HCT116 (cell line): ENCODE data around the gene RAB38. TPM values are rescaled to one million over a fixed set of nuclear protein-coding genes. Genes with fewer than 3 reads are reported as not detected.

Source experiments
- ATAC-seq: fragments of 200-7000 bp; cut with Tn5 transposase; 2 replicates; pipeline ENCODE4 v1.9.1; 2020; ENCODE audit warnings: mild to moderate bottlenecking, moderate library complexity
- BruUV-seq: library from RNA; stranded (reverse); fragments of 400-500 nt; replicated peaks from 2 replicates; lab custom pipeline; 2021; lab: Mats Ljungman, UMichigan
- CTCF ChIA-PET: fragments of 300-600 bp; sonication (Branson Sonifier 250); formaldehyde crosslinking; loops from one replicate; lab custom pipeline; 2021; ENCODE audit warnings: antibody characterized with exemption; lab: Charles Lee
- POLR2A ChIA-PET: fragments of 300-600, 350-600 bp; sonication (Branson Sonifier 250); formaldehyde crosslinking; loops from one replicate; lab custom pipeline; 2021; ENCODE audit warnings: antibody characterized with exemption; lab: Charles Lee
- RAD21 ChIA-PET, 2 experiments: fragments of 300-600 bp; sonication (Branson Sonifier 250); formaldehyde crosslinking; loops; one replicate each; lab custom pipeline; 2023; ENCODE audit warnings: low total read pairs in 2 of 2; ENCODE audit not compliant: uncharacterized antibody in 2 of 2, unreplicated experiment in 2 of 2, low non-redundant PET in 1 of 2; lab: Charles Lee
- DNase-seq: peaks from one replicate; pipeline ENCODE4 v3.0.0-alpha.2; 2010; ENCODE audit warnings: low read depth, low spot score
- H2AFZ ChIP-seq: fragments of 200-600 bp; shearing (Covaris generic), sonication (generic); 2 replicates; pipeline ENCODE4 v1.6.1; 2017; ENCODE audit warnings: low read depth, mixed run types, mixed read lengths, antibody characterized with exemption, low read length; ENCODE audit not compliant: poor library complexity, severe bottlenecking
- H3K27ac ChIP-seq: 2 replicates; pipeline ENCODE4 v1.5.1; 2012; ENCODE audit warnings: low read depth, low read length
- H3K27me3 ChIP-seq: fragments of 200-600 bp; sonication (generic); 2 replicates; pipeline ENCODE4 v1.6.1; 2016; ENCODE audit warnings: mixed run types, low read length, mixed read lengths; ENCODE audit not compliant: insufficient read depth
- H3K36me3 ChIP-seq, 2 experiments: fragments of 200-500 bp in 1 of 2; fragments of 200-600 bp in 1 of 2; sonication (Bioruptor generic) in 1 of 2; sonication (generic) in 1 of 2; 2 replicates each; pipeline versions ENCODE4 v1.5.1 to v1.6.1; 2014 to 2016; ENCODE audit warnings: low read length in 2 of 2, inconsistent platforms in 1 of 2, mixed read lengths in 1 of 2, mixed run types in 1 of 2; ENCODE audit not compliant: insufficient read depth in 2 of 2, control insufficient read depth in 1 of 2
- H3K4me1 ChIP-seq, 2 experiments: fragments of 200-600 bp in 1 of 2; sonication (generic) in 1 of 2; 2 replicates each; pipeline versions ENCODE4 v1.5.1 to v1.6.1; 2012 to 2017; ENCODE audit warnings: low read length in 2 of 2, inconsistent platforms in 1 of 2, mild to moderate bottlenecking in 1 of 2, mixed read lengths in 1 of 2, mixed run types in 1 of 2, moderate library complexity in 1 of 2; ENCODE audit not compliant: insufficient read depth in 2 of 2, control insufficient read depth in 1 of 2
- H3K4me2 ChIP-seq: fragments of 200-600 bp; sonication (generic); 2 replicates; pipeline ENCODE4 v1.6.1; 2017; ENCODE audit warnings: mixed run types, low read length, mixed read lengths
- H3K4me3 ChIP-seq, 2 experiments: fragments of 200-600 bp in 1 of 2; sonication (generic) in 1 of 2; replicated peaks in 1 of 2; 2 replicates each; pipeline ENCODE4 v1.5.1; 2011 to 2016; ENCODE audit warnings: low read length in 2 of 2, control low read depth in 1 of 2, low read depth in 1 of 2, mild to moderate bottlenecking in 1 of 2, mixed read lengths in 1 of 2, mixed run types in 1 of 2
- H3K79me2 ChIP-seq: fragments of 200-600 bp; sonication (generic); 2 replicates; pipeline ENCODE4 v1.6.1; 2017; ENCODE audit warnings: mild to moderate bottlenecking, mixed run types, low read length, moderate library complexity, mixed read lengths; ENCODE audit not compliant: insufficient read depth
- H3K9ac ChIP-seq: fragments of 200-600 bp; sonication (generic); 2 replicates; pipeline ENCODE4 v1.6.1; 2016; ENCODE audit warnings: low read length, mixed read lengths
- H3K9me2 ChIP-seq: fragments of 200-600 bp; sonication (generic), shearing (Covaris generic); 2 replicates; pipeline ENCODE4 v1.6.1; 2017; ENCODE audit warnings: mixed run types, mild to moderate bottlenecking, moderate library complexity; ENCODE audit not compliant: insufficient read depth
- H3K9me3 ChIP-seq, 2 experiments: fragments of 200-500 bp in 1 of 2; fragments of 200-600 bp in 1 of 2; sonication (Bioruptor generic) in 1 of 2; sonication (generic) in 1 of 2; 2 replicates each; pipeline ENCODE4 v1.6.1; 2014 to 2017; ENCODE audit warnings: low read length in 2 of 2, mixed read lengths in 2 of 2, inconsistent platforms in 1 of 2, low read depth in 1 of 2, mild to moderate bottlenecking in 1 of 2, mixed run types in 1 of 2, moderate library complexity in 1 of 2; ENCODE audit not compliant: control insufficient read depth in 1 of 2, insufficient read depth in 1 of 2
- H4K20me1 ChIP-seq: fragments of 200-600 bp; sonication (generic), shearing (Covaris generic); 2 replicates; pipeline ENCODE4 v1.6.1; 2017; ENCODE audit warnings: mixed run types, mild to moderate bottlenecking, moderate library complexity; ENCODE audit not compliant: insufficient read depth
- ATF3 ChIP-seq: IDR thresholded peaks from 2 replicates; pipeline ENCODE4 v1.6.1; 2012
- CEBPB ChIP-seq: IDR thresholded peaks from 2 replicates; pipeline ENCODE4 v1.6.1; 2012; ENCODE audit warnings: low read depth
- CTCF ChIP-seq, 3 experiments: fragments of 200-600 bp in 1 of 3; sonication (generic) in 1 of 3; IDR thresholded peaks in 2 of 3; conservative IDR thresholded peaks in 1 of 3; 2 replicates each; pipeline ENCODE4 v1.5.1; 2012 to 2017; ENCODE audit warnings: low read depth in 2 of 3, low read length in 2 of 3, antibody characterized with exemption in 1 of 3, borderline replicate concordance in 1 of 3, control low read depth in 1 of 3, mild to moderate bottlenecking in 1 of 3, mixed read lengths in 1 of 3, mixed run types in 1 of 3, moderate library complexity in 1 of 3; ENCODE audit not compliant: insufficient read depth in 1 of 3
- ELF1 ChIP-seq: IDR thresholded peaks from 2 replicates; pipeline ENCODE4 v1.6.1; 2012; ENCODE audit warnings: low read depth, borderline replicate concordance
- EZH2 ChIP-seq: fragments of 200-600 bp; sonication (generic); IDR thresholded peaks from 2 replicates; pipeline ENCODE4 v1.6.1; 2017; ENCODE audit warnings: antibody characterized with exemption, mixed run types
- FOSL1 ChIP-seq: IDR thresholded peaks from 2 replicates; pipeline ENCODE4 v1.6.1; 2012; ENCODE audit warnings: low read depth
- MAX ChIP-seq: IDR thresholded peaks from 2 replicates; pipeline ENCODE4 v1.6.1; 2012
- POLR2A ChIP-seq: IDR thresholded peaks from 2 replicates; pipeline ENCODE4 v1.7.0; 2011; ENCODE audit warnings: borderline replicate concordance; ENCODE audit not compliant: insufficient read depth, insufficient read length; ENCODE audit errors: extremely low read depth
- RAD21 ChIP-seq: IDR thresholded peaks from 2 replicates; pipeline ENCODE4 v1.6.1; 2012; ENCODE audit warnings: low read depth, mild to moderate bottlenecking
- REST ChIP-seq: IDR thresholded peaks from 2 replicates; pipeline ENCODE4 v1.6.1; 2012; ENCODE audit warnings: low read depth
- SIN3A ChIP-seq: IDR thresholded peaks from 2 replicates; pipeline ENCODE4 v1.6.1; 2012; ENCODE audit warnings: low read depth
- SP1 ChIP-seq: IDR thresholded peaks from 2 replicates; pipeline ENCODE4 v1.6.1; 2012; ENCODE audit warnings: low read depth
- SRF ChIP-seq: IDR thresholded peaks from 2 replicates; pipeline ENCODE4 v1.6.1; 2012; ENCODE audit warnings: low read depth
- TCF7L2 ChIP-seq: IDR thresholded peaks from 2 replicates; pipeline ENCODE4 v1.7.0; 2011; ENCODE audit warnings: borderline replicate concordance, inconsistent platforms; ENCODE audit not compliant: insufficient read depth, insufficient read length; ENCODE audit errors: extremely low read depth
- YY1 ChIP-seq: IDR thresholded peaks from 2 replicates; pipeline ENCODE4 v1.6.1; 2011; ENCODE audit warnings: low read length, low read depth, moderate library complexity, mild to moderate bottlenecking; ENCODE audit not compliant: insufficient replicate concordance; ENCODE audit errors: extremely low read depth
- ZFX ChIP-seq: fragments of 450-650 bp; IDR thresholded peaks from 2 replicates; pipeline ENCODE4 v1.6.1; 2017
- ZNF274 ChIP-seq: fragments of 200-500 bp; sonication (Bioruptor generic); IDR thresholded peaks from 2 replicates; pipeline ENCODE4 v1.6.1; 2014; ENCODE audit warnings: mild to moderate bottlenecking, low read depth, low read length, inconsistent platforms
- intact Hi-C: fragments of 100-400 bp; cut with micrococcal nuclease; formaldehyde crosslinking; loops from 2 replicates; pipeline ENCODE4 v1.10.0; 2022
- total RNA-seq: library from RNA; stranded (reverse); gene quantifications from one replicate; pipeline ENCODE4 v1.2.1, GENCODE V29; 2021; ENCODE audit not compliant: unreplicated experiment
- TF ChIP-seq, protein P1 (sequence below): IDR thresholded peaks from 2 replicates; pipeline ENCODE4 v1.6.1; 2011; ENCODE audit warnings: mild to moderate bottlenecking, low read length, moderate library complexity; ENCODE audit not compliant: insufficient replicate concordance; ENCODE audit errors: extremely low read depth

The RAB38 gene
- total RNA-seq, 1 experiment from 2014 or later, result 15.1 TPM

- TF ChIP-seq REST (no peak), FOSL1 (no peak), EZH2 (no peak), ELF1 (no peak), RAD21 (no peak), ZNF274 (no peak), POLR2A (no peak)
- TF ChIP-seq, all 23 proteins: peak for 0
Measured at GRCh38 chr11:88122956-88123355, 52.3 kb downstream of the RAB38 start (continued).

DNA sequence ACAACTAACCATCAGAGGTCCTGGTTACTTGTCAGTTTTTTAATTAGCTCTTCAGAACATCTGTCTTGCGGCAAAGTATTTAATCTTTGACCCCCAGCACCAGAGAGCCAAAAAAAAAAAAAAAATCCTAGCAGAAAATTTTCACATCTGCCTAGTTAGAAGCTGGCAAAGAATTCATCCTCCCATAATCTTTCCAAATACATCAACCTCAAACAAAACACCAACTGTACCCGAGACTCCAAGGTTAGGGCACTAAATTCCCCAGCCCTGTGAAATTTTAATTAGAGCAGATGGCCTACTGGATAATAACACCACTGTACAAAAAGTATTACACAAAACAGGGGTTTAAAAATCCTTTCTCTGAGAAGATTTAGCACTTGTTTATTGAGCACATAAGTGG lies 55.7 kb downstream of the RAB38 start:
- no TSS peak for BruUV-seq
- DNase-seq (no peak), ATAC-seq (no peak)
- no peaks in the 10 kb centered on the region for H3K9me3 ChIP-seq
- no peak overlapping the region for H3K4me2 ChIP-seq
- no peak overlapping the region for H3K27ac ChIP-seq
- POLR2A ChIA-PET, result no interaction called here
- H4K20me1 ChIP-seq, result no peaks in the 10 kb centered on the region
- H3K9me2 ChIP-seq, result no peaks in the 10 kb centered on the region
- no peak overlapping the region for H3K4me3 ChIP-seq
- CTCF ChIA-PET, result no interaction called here
- no peaks in the 10 kb centered on the region for H3K79me2 ChIP-seq
- no peak overlapping the region for H2AFZ ChIP-seq
- intact Hi-C loops, result no loop called here
- H3K27me3 ChIP-seq, result no peaks in the 10 kb centered on the region
- H3K4me1 ChIP-seq, result no peaks in the 10 kb centered on the region
- H3K9ac ChIP-seq, result no peak overlapping the region
- no peaks in the 10 kb centered on the region for H3K36me3 ChIP-seq
- RAD21 ChIA-PET, result no interaction called here
- no peak for TF ChIP-seq YY1
- no peak for TF ChIP-seq CEBPB
- TF ChIP-seq RAD21, result no peak
- no peak for TF ChIP-seq ATF3
- TF ChIP-seq ZFX, result no peak
- TF ChIP-seq TCF7L2, result no peak
- TF ChIP-seq SP1, result no peak
- TF ChIP-seq, protein P1, sequence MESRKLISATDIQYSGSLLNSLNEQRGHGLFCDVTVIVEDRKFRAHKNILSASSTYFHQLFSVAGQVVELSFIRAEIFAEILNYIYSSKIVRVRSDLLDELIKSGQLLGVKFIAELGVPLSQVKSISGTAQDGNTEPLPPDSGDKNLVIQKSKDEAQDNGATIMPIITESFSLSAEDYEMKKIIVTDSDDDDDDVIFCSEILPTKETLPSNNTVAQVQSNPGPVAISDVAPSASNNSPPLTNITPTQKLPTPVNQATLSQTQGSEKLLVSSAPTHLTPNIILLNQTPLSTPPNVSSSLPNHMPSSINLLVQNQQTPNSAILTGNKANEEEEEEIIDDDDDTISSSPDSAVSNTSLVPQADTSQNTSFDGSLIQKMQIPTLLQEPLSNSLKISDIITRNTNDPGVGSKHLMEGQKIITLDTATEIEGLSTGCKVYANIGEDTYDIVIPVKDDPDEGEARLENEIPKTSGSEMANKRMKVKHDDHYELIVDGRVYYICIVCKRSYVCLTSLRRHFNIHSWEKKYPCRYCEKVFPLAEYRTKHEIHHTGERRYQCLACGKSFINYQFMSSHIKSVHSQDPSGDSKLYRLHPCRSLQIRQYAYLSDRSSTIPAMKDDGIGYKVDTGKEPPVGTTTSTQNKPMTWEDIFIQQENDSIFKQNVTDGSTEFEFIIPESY, result no peak
- TF ChIP-seq CTCF (IDR thresholded peaks at IDR 0.05 in 2 of 3, conservative IDR thresholded peaks at IDR 0.05 in 1 of 3; ENCODE audit: borderline replicate concordance in 1 of 3, insufficient read depth in 1 of 3, low read depth in 2 of 3, low read length in 2 of 3), result no peak
- TF ChIP-seq FOSL1, result no peak
- TF ChIP-seq EZH2, result no peak
- TF ChIP-seq ELF1, result no peak
- TF ChIP-seq SIN3A, result no peak
- no peak for TF ChIP-seq SRF
- TF ChIP-seq POLR2A, result no peak
- TF ChIP-seq MAX, result no peak
